Measurements from ENCODE around the gene MRPS35.

The MRPS35 gene

GRCh38 chr12:27797301-27798025 is 86.8 kb downstream of the MRPS35 start:
- TF ChIP-seq CTCF (IDR thresholded peaks at IDR 0.05; ENCODE audit: low read depth, low read length, poor library complexity, severe bottlenecking) (no peak), EZH2phosphoT487 (IDR thresholded peaks at IDR 0.05; ENCODE audit: borderline replicate concordance, low read length) (no peak)
- no peaks in the 10 kb centered on the region for H3K79me2 ChIP-seq (ENCODE audit: control insufficient read depth, low read length)
- H3K27me3 ChIP-seq (ENCODE audit: control insufficient read depth, low read length): no peaks in the 10 kb centered on the region
- no peaks in the 10 kb centered on the region for H3F3A ChIP-seq (ENCODE audit: control insufficient read depth, insufficient read depth)
- H3K27ac ChIP-seq (ENCODE audit: low read depth, low read length): no peak overlapping the region
- H3K9me2 ChIP-seq (replicated peaks; ENCODE audit: control insufficient read depth, low read length): no peaks in the 10 kb centered on the region
- no peaks in the 10 kb centered on the region for H3K9me3 ChIP-seq (ENCODE audit: control insufficient read depth, insufficient read depth, low read length)
- no peak overlapping the region for H3K4me2 ChIP-seq (ENCODE audit: low read length)
- H3K4me1 ChIP-seq (ENCODE audit: control insufficient read depth, low read length): no peaks in the 10 kb centered on the region
- no peaks in the 10 kb centered on the region for H4K20me1 ChIP-seq (ENCODE audit: control insufficient read depth, insufficient read depth, low read depth, low read length)
- H3K36me3 ChIP-seq (ENCODE audit: control insufficient read depth, low read length): peaks cover 57% of the 10 kb centered on the region
- H3K4me3 ChIP-seq (ENCODE audit: low read length): no peak overlapping the region

- no peaks in the 10 kb centered on the region for H3K27me3 ChIP-seq (ENCODE audit: control insufficient read depth, low read length)
- H3K79me2 ChIP-seq (ENCODE audit: control insufficient read depth, low read length): no peaks in the 10 kb centered on the region
- no peaks in the 10 kb centered on the region for H3F3A ChIP-seq (ENCODE audit: control insufficient read depth, insufficient read depth)
- H3K9me2 ChIP-seq (replicated peaks; ENCODE audit: control insufficient read depth, low read length): no peaks in the 10 kb centered on the region
- no peak for TF ChIP-seq CTCF (IDR thresholded peaks at IDR 0.05; ENCODE audit: low read depth, low read length, poor library complexity, severe bottlenecking)
- no peak for TF ChIP-seq EZH2phosphoT487 (IDR thresholded peaks at IDR 0.05; ENCODE audit: borderline replicate concordance, low read length)
- no peaks in the 10 kb centered on the region for H3K9me3 ChIP-seq (ENCODE audit: control insufficient read depth, insufficient read depth, low read length)
- no peak overlapping the region for H3K4me2 ChIP-seq (ENCODE audit: low read length)
- 0 out of 2 replicates have a peak, but pooled peaks cover 3% of the 10 kb centered on the region for H3K4me1 ChIP-seq (ENCODE audit: control insufficient read depth, low read length)
- peaks cover 35% of the 10 kb centered on the region for H3K36me3 ChIP-seq (ENCODE audit: control insufficient read depth, low read length)
- no peaks in the 10 kb centered on the region for H4K20me1 ChIP-seq (ENCODE audit: control insufficient read depth, insufficient read depth, low read depth, low read length)
- H3K4me3 ChIP-seq (ENCODE audit: low read length): no peak overlapping the region
- no peak overlapping the region for H3K27ac ChIP-seq (ENCODE audit: low read depth, low read length)
Observed at GRCh38 chr12:27800819-27801218, 90.2 kb downstream of the MRPS35 start.

GRCh38 chr12:27801630-27802029 is 91.0 kb downstream of the MRPS35 start:
- no peak for TF ChIP-seq EZH2phosphoT487 (IDR thresholded peaks at IDR 0.05; ENCODE audit: borderline replicate concordance, low read length)

GRCh38 chr12:27802511-27802910 is 91.9 kb downstream of the MRPS35 start:
- H3K4me2 ChIP-seq (ENCODE audit: low read length): no peak overlapping the region
- no peaks in the 10 kb centered on the region for H3K9me3 ChIP-seq (ENCODE audit: control insufficient read depth, insufficient read depth, low read length)
- peaks cover 24% of the 10 kb centered on the region for H3K36me3 ChIP-seq (ENCODE audit: control insufficient read depth, low read length)
- no peaks in the 10 kb centered on the region for H3K9me2 ChIP-seq (replicated peaks; ENCODE audit: control insufficient read depth, low read length)
- no peaks in the 10 kb centered on the region for H3K79me2 ChIP-seq (ENCODE audit: control insufficient read depth, low read length)
- no peaks in the 10 kb centered on the region for H4K20me1 ChIP-seq (ENCODE audit: control insufficient read depth, insufficient read depth, low read depth, low read length)
- TF ChIP-seq EZH2phosphoT487 (IDR thresholded peaks at IDR 0.05; ENCODE audit: borderline replicate concordance, low read length) (no peak), CTCF (IDR thresholded peaks at IDR 0.05; ENCODE audit: low read depth, low read length, poor library complexity, severe bottlenecking) (no peak)
- H3K4me1 ChIP-seq (ENCODE audit: control insufficient read depth, low read length): 0 out of 2 replicates have a peak, but pooled peaks cover 3% of the 10 kb centered on the region
- no peaks in the 10 kb centered on the region for H3F3A ChIP-seq (ENCODE audit: control insufficient read depth, insufficient read depth)
- H3K4me3 ChIP-seq (ENCODE audit: low read length): no peak overlapping the region
- H3K27me3 ChIP-seq (ENCODE audit: control insufficient read depth, low read length): no peaks in the 10 kb centered on the region
- H3K27ac ChIP-seq (ENCODE audit: low read depth, low read length): no peak overlapping the region

More at GRCh38 chr12:27801630-27802029, 91.0 kb downstream of the MRPS35 start:
- Histone ChIP-seq H4K20me1 (ENCODE audit: control insufficient read depth, insufficient read depth, low read depth, low read length) (no peaks in the 10 kb centered on the region), H3K9me3 (ENCODE audit: control insufficient read depth, insufficient read depth, low read length) (no peaks in the 10 kb centered on the region), H3K27ac (ENCODE audit: low read depth, low read length) (no peak overlapping the region), H3K4me2 (ENCODE audit: low read length) (no peak overlapping the region), H3F3A (ENCODE audit: control insufficient read depth, insufficient read depth) (no peaks in the 10 kb centered on the region), H3K4me3 (ENCODE audit: low read length) (no peak overlapping the region), H3K36me3 (ENCODE audit: control insufficient read depth, low read length) (peaks cover 30% of the 10 kb centered on the region), H3K9me2 (replicated peaks; ENCODE audit: control insufficient read depth, low read length) (no peaks in the 10 kb centered on the region), H3K27me3 (ENCODE audit: control insufficient read depth, low read length) (no peaks in the 10 kb centered on the region), H3K79me2 (ENCODE audit: control insufficient read depth, low read length) (no peaks in the 10 kb centered on the region), H3K4me1 (ENCODE audit: control insufficient read depth, low read length) (0 out of 2 replicates have a peak, but pooled peaks cover 3% of the 10 kb centered on the region)
